ENCODE results near the gene MEPE.

DNA sequence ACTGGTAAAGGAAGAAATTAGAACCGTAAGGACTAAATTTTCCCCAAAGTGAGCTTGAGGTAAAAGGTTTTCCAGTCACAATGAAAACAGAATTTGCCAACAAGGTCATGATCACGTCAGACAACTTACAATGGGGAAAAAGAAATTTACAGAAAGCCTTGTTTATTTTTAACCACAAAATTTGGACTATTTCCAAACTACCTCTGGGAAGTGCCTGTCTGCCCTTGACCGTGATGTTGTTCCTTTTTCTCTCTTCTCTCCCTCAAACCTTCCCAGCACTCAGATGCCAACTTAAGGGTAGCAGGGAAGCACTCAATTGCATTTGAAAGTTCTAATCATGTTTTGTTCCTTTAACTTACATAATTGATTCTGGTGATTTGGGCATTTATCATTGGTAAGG is 32.5 kb downstream of the MEPE start:
- TF ChIP-seq, protein P1, sequence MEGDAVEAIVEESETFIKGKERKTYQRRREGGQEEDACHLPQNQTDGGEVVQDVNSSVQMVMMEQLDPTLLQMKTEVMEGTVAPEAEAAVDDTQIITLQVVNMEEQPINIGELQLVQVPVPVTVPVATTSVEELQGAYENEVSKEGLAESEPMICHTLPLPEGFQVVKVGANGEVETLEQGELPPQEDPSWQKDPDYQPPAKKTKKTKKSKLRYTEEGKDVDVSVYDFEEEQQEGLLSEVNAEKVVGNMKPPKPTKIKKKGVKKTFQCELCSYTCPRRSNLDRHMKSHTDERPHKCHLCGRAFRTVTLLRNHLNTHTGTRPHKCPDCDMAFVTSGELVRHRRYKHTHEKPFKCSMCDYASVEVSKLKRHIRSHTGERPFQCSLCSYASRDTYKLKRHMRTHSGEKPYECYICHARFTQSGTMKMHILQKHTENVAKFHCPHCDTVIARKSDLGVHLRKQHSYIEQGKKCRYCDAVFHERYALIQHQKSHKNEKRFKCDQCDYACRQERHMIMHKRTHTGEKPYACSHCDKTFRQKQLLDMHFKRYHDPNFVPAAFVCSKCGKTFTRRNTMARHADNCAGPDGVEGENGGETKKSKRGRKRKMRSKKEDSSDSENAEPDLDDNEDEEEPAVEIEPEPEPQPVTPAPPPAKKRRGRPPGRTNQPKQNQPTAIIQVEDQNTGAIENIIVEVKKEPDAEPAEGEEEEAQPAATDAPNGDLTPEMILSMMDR (IDR thresholded peaks at IDR 0.05 in 8 of 11, conservative IDR thresholded peaks at IDR 0.05 in 3 of 11): no peak
- TF ChIP-seq POLR2A (IDR thresholded peaks at IDR 0.05): no peak

Measured in spleen (tissue), 7 donors.